Panc1 (cell line): ENCODE measurements around the gene PLCG1. TPM values are rescaled to one million over a fixed set of nuclear protein-coding genes. Genes with fewer than 3 reads are reported as not detected.
A peak's percentile ranks its signal among the peaks of the same experiment; 100 is the strongest.

Experiments
- ATAC-seq: fragments of 200-7000 bp; cut with Tn5 transposase; 2 replicates; pipeline ENCODE4 v1.9.1; 2020; ENCODE audit warnings: mild to moderate bottlenecking, moderate library complexity
- BruUV-seq: library from RNA; stranded (reverse); fragments of 400-500 nt; replicated peaks from 2 replicates; lab custom pipeline; 2021; lab: Mats Ljungman, UMichigan
- CTCF ChIA-PET: fragments of 300-600 bp; sonication (Branson Sonifier 250); formaldehyde crosslinking; loops from one replicate; lab custom pipeline; 2022; ENCODE audit warnings: antibody characterized with exemption; lab: Charles Lee
- POLR2A ChIA-PET: fragments of 300-600 bp; sonication (Branson Sonifier 250); formaldehyde crosslinking; loops from one replicate; lab custom pipeline; 2022; ENCODE audit warnings: antibody characterized with exemption; lab: Charles Lee
- DNase-seq: peaks from one replicate; pipeline ENCODE4 v3.0.0-alpha.2; 2010; ENCODE audit warnings: low read depth, low spot score
- H3K27ac ChIP-seq: 2 replicates; pipeline ENCODE4 v1.5.1; 2011; ENCODE audit warnings: mild to moderate bottlenecking, low read length, inconsistent platforms
- H3K27me3 ChIP-seq: fragments of 200-500 bp; sonication (Bioruptor generic); 2 replicates; pipeline ENCODE4 v1.6.0; 2014; ENCODE audit warnings: low read length, inconsistent platforms; ENCODE audit not compliant: control insufficient read depth, insufficient read depth
- H3K36me3 ChIP-seq: fragments of 200-500 bp; sonication (Bioruptor generic); 2 replicates; pipeline ENCODE4 v1.5.1; 2014; ENCODE audit warnings: inconsistent platforms, mild to moderate bottlenecking, low read length, moderate library complexity; ENCODE audit not compliant: control insufficient read depth, insufficient read depth
- H3K4me1 ChIP-seq: 2 replicates; pipeline ENCODE4 v1.5.1; 2011; ENCODE audit warnings: inconsistent platforms, mild to moderate bottlenecking, low read length, moderate library complexity; ENCODE audit not compliant: control insufficient read depth, insufficient read depth
- H3K4me3 ChIP-seq, 2 experiments: 2 replicates each; pipeline ENCODE4 v1.5.1; 2011 to 2012; ENCODE audit warnings: low read depth in 2 of 2, low read length in 2 of 2, mild to moderate bottlenecking in 2 of 2, inconsistent platforms in 1 of 2, moderate library complexity in 1 of 2
- H3K9me3 ChIP-seq: fragments of 200-500 bp; sonication (Bioruptor generic); 2 replicates; pipeline ENCODE4 v1.5.1; 2014; ENCODE audit warnings: low read depth, mild to moderate bottlenecking, inconsistent platforms, low read length, moderate library complexity; ENCODE audit not compliant: control insufficient read depth, insufficient read depth
- CTCF ChIP-seq: fragments of 450-650 bp; IDR thresholded peaks from 2 replicates; pipeline ENCODE4 v1.5.1; 2017; ENCODE audit warnings: mild to moderate bottlenecking
- POLR2AphosphoS5 ChIP-seq: IDR thresholded peaks from 2 replicates; pipeline ENCODE4 v1.6.1; 2012; ENCODE audit warnings: mild to moderate bottlenecking, low read depth, low read length, moderate library complexity
- SIN3A ChIP-seq: IDR thresholded peaks from 2 replicates; pipeline ENCODE4 v1.6.1; 2012; ENCODE audit warnings: low read depth, mild to moderate bottlenecking, low read length, moderate library complexity, borderline replicate concordance; ENCODE audit not compliant: insufficient read depth
- TCF7L2 ChIP-seq: IDR thresholded peaks from 2 replicates; pipeline ENCODE4 v1.6.1; 2011; ENCODE audit warnings: mild to moderate bottlenecking, low read depth, low read length, inconsistent platforms
- in situ Hi-C: cut with HindIII; loops from 2 replicates; pipeline ENCODE4 v1.10.0; 2016; ENCODE audit warnings: low sequenced_read_pairs, low pct_unique_long_range_greater_than_20kb
- intact Hi-C: fragments of 100-400 bp; cut with micrococcal nuclease; formaldehyde crosslinking; loops from one replicate; pipeline ENCODE4 v1.10.0; 2022; ENCODE audit not compliant: unreplicated experiment
- total RNA-seq: library from RNA; stranded (reverse); gene quantifications from one replicate; pipeline ENCODE4 v1.2.1, GENCODE V29; 2021; ENCODE audit not compliant: unreplicated experiment
- TF ChIP-seq, protein P1 (sequence below), 2 experiments: IDR thresholded peaks; 2 replicates each; pipeline ENCODE4 v1.6.1; 2011 to 2012; ENCODE audit warnings: low read depth in 2 of 2, control low read depth in 1 of 2, low read length in 1 of 2, mild to moderate bottlenecking in 1 of 2, moderate library complexity in 1 of 2; ENCODE audit not compliant: insufficient read depth in 1 of 2

Gene PLCG1
- total RNA-seq, 1 experiment from 2014 or later = 159 TPM

GRCh38 chr20:41166201-41167117, 29.1 kb downstream of the PLCG1 start:
- no peak overlapping the region for H3K27ac ChIP-seq
- no peak for TF ChIP-seq SIN3A
- H3K27me3 ChIP-seq = no peaks in the 10 kb centered on the region
- no peaks in the 10 kb centered on the region for H3K9me3 ChIP-seq
- ChIA-PET POLR2A (no interaction called here), CTCF (no interaction called here)
- in situ Hi-C loops (no loop called here), intact Hi-C loops (no loop called here)
- H3K4me1 ChIP-seq = no peaks in the 10 kb centered on the region
- DNase-seq (no peak), ATAC-seq (no peak)
- H3K4me3 ChIP-seq = no peak overlapping the region
- no peaks in the 10 kb centered on the region; the same call in 1 of the 2 replicates for H3K36me3 ChIP-seq
- BruUV-seq = TSS peak; percentile 63

- no TSS peak for BruUV-seq
- Histone ChIP-seq H3K4me1 (no peaks in the 10 kb centered on the region), H3K27ac (no peak overlapping the region), H3K4me3 (no peak overlapping the region), H3K36me3 (no peaks in the 10 kb centered on the region; the same call in 1 of the 2 replicates), H3K27me3 (no peaks in the 10 kb centered on the region), H3K9me3 (no peaks in the 10 kb centered on the region)
- DNase-seq (no peak), ATAC-seq (no peak)
- intact Hi-C loops (no loop called here), in situ Hi-C loops (no loop called here)
- CTCF ChIA-PET = no interaction called here
- POLR2A ChIA-PET = no interaction called here
- TF ChIP-seq SIN3A (no peak), CTCF (no peak)
Observed at GRCh38 chr20:41167118-41167470, 29.8 kb downstream of the PLCG1 start.

DNA sequence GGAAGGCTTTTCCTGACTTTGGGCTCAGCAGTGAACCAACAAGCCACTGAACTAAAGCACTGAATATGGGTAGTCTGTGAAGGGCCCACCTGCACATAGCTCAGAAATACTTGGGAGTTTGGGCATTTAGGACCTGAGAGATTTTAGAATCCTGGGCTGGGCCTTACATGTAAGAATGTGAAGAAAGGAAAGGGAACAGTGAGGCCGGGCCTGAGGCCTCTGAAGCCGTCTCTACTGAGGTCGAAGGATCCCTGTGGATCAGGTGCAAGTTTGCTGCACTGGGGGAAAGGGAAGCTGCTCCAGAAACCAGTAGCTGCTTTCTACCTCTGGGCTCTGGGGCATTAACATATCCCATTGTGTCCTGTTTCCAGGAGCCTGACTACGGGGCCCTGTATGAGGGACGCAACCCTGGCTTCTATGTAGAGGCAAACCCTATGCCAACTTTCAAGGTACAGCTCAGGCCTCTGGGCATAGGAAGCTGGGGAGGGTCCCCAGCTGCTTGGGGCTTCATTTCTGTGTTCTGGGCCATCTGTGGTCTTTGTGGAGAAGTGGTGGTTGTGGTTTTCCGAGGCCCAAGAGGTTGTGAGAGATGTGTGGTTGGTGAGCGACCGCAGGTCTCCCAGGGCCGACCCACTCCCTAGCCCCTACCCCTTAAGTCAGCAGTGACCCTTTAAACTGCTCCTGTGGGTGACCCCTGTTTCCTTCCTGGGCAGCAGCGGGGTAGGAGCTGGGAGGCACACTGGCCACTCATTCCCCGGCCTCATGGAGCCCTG, 30.3 kb downstream of the PLCG1 start:
- POLR2A ChIA-PET = no interaction called here
- ATAC-seq = no peak
- in situ Hi-C loops = no loop called here
- no peak for DNase-seq
- no peaks in the 10 kb centered on the region for H3K9me3 ChIP-seq
- no TSS peak for BruUV-seq
- intact Hi-C loops = no loop called here
- H3K4me3 ChIP-seq = no peak overlapping the region
- H3K27me3 ChIP-seq = no peaks in the 10 kb centered on the region
- TF ChIP-seq CTCF = no peak
- no peak for TF ChIP-seq SIN3A
- TF ChIP-seq TCF7L2 = no peak
- TF ChIP-seq POLR2AphosphoS5 = no peak
- TF ChIP-seq, protein P1, sequence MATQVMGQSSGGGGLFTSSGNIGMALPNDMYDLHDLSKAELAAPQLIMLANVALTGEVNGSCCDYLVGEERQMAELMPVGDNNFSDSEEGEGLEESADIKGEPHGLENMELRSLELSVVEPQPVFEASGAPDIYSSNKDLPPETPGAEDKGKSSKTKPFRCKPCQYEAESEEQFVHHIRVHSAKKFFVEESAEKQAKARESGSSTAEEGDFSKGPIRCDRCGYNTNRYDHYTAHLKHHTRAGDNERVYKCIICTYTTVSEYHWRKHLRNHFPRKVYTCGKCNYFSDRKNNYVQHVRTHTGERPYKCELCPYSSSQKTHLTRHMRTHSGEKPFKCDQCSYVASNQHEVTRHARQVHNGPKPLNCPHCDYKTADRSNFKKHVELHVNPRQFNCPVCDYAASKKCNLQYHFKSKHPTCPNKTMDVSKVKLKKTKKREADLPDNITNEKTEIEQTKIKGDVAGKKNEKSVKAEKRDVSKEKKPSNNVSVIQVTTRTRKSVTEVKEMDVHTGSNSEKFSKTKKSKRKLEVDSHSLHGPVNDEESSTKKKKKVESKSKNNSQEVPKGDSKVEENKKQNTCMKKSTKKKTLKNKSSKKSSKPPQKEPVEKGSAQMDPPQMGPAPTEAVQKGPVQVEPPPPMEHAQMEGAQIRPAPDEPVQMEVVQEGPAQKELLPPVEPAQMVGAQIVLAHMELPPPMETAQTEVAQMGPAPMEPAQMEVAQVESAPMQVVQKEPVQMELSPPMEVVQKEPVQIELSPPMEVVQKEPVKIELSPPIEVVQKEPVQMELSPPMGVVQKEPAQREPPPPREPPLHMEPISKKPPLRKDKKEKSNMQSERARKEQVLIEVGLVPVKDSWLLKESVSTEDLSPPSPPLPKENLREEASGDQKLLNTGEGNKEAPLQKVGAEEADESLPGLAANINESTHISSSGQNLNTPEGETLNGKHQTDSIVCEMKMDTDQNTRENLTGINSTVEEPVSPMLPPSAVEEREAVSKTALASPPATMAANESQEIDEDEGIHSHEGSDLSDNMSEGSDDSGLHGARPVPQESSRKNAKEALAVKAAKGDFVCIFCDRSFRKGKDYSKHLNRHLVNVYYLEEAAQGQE (IDR thresholded peaks at IDR 0.05; ENCODE audit: insufficient read depth in 1 of 2, low read depth in 2 of 2, low read length in 1 of 2) = no peak
- no peaks in the 10 kb centered on the region for H3K4me1 ChIP-seq
- CTCF ChIA-PET = no interaction called here
- H3K36me3 ChIP-seq = no peaks in the 10 kb centered on the region; the same call in 1 of the 2 replicates
- no peak overlapping the region for H3K27ac ChIP-seq
